Nephron (organoid): ENCODE data around the gene FAM170B.

Experiments used
- H3K27ac Mint-ChIP-seq, 3 experiments: 2 replicates each; pipeline ENCODE4 v1.8.0; 2020; ENCODE audit warnings: mixed read lengths in 3 of 3, mild to moderate bottlenecking in 2 of 3, moderate library complexity in 1 of 3
- H3K27me3 Mint-ChIP-seq: 2 replicates; pipeline ENCODE4 v1.8.0; 2021; ENCODE audit warnings: low read depth, mild to moderate bottlenecking, moderate library complexity, mixed read lengths
- H3K36me3 Mint-ChIP-seq: 2 replicates; pipeline ENCODE4 v1.8.0; 2020; ENCODE audit warnings: low read depth, mixed read lengths
- H3K4me1 Mint-ChIP-seq: 2 replicates; pipeline ENCODE4 v1.8.0; 2020; ENCODE audit warnings: mixed read lengths
- H3K4me3 Mint-ChIP-seq, 3 experiments: 2 replicates each; pipeline ENCODE4 v1.8.0; 2020; ENCODE audit warnings: mild to moderate bottlenecking in 3 of 3, mixed read lengths in 3 of 3, moderate library complexity in 2 of 3
- H3K9me3 Mint-ChIP-seq: 2 replicates; pipeline ENCODE4 v1.8.0; 2020; ENCODE audit warnings: mixed read lengths
- TF ChIP-seq, protein P1 (sequence below), 3 experiments: fragments of 200-600 bp; sonication (generic); IDR thresholded peaks; one replicate each; pipeline ENCODE4 v1.5.0; 2021; ENCODE audit warnings: antibody characterized with exemption in 3 of 3; ENCODE audit not compliant: unreplicated experiment in 3 of 3

Gene FAM170B

GRCh38 chr10:49110684-49111319 lies 23.0 kb downstream of the FAM170B start:
- H3K36me3 Mint-ChIP-seq: no peaks in the 10 kb centered on the region
- H3K9me3 Mint-ChIP-seq: no peaks in the 10 kb centered on the region
- H3K27me3 Mint-ChIP-seq: peaks cover 7% of the 10 kb centered on the region

DNA sequence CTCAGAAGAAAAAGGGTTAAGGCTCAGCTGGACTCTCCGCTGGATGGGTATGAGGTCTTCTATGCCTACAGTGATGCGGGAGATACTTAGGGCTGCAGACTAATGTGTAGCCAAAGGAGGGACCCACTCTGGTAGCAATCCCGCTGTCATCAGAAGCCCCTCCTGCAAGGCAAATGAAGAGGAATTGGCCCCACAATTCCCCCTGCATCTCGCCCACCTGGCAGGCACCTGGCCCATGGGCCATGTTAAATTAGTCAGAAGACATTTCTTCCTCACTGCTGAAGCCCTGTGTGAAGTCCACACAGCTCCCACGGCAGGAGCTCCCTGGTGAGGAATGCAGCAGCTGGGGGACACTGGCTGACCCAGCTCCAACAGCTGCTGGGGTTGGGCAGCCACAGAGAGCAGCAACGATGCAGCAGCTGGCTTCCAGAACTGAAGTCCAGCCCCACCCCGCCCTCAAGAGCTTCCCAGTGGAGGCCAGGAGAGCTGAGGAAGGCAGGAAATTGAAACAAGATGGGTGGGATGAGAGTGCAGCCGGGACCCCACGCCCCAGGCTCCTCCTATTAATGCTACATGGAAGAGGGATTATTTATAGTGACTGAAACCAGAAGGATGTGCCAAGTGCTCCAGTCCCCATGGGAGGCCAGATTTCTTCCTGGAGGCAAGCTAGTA lies 24.0 kb downstream of the FAM170B start:
- peak overlapping the region; percentile 77 to 89 (median 79) for H3K27ac Mint-ChIP-seq
- no peaks in the 10 kb centered on the region for H3K9me3 Mint-ChIP-seq

More at GRCh38 chr10:49110684-49111319, 23.0 kb downstream of the FAM170B start:
- Mint-ChIP-seq H3K27ac (peak overlapping the region in 2 of 3 experiments; percentile 77 to 89), H3K4me3 (peak overlapping the region in 2 of 3 experiments; percentile 10 to 99), H3K4me1 (peaks cover 82% of the 10 kb centered on the region)
- TF ChIP-seq, protein P1, sequence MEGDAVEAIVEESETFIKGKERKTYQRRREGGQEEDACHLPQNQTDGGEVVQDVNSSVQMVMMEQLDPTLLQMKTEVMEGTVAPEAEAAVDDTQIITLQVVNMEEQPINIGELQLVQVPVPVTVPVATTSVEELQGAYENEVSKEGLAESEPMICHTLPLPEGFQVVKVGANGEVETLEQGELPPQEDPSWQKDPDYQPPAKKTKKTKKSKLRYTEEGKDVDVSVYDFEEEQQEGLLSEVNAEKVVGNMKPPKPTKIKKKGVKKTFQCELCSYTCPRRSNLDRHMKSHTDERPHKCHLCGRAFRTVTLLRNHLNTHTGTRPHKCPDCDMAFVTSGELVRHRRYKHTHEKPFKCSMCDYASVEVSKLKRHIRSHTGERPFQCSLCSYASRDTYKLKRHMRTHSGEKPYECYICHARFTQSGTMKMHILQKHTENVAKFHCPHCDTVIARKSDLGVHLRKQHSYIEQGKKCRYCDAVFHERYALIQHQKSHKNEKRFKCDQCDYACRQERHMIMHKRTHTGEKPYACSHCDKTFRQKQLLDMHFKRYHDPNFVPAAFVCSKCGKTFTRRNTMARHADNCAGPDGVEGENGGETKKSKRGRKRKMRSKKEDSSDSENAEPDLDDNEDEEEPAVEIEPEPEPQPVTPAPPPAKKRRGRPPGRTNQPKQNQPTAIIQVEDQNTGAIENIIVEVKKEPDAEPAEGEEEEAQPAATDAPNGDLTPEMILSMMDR (IDR thresholded peaks at IDR 0.05; ENCODE audit: unreplicated experiment in 3 of 3): no peak

GRCh38 chr10:49108656-49109055 lies 25.2 kb downstream of the FAM170B start:
- H3K4me1 Mint-ChIP-seq: peaks cover 89% of the 10 kb centered on the region
- peak overlapping the region in 1 of 3 experiments; percentile 38 for H3K4me3 Mint-ChIP-seq
- peaks cover 4% of the 10 kb centered on the region for H3K27me3 Mint-ChIP-seq
- no peaks in the 10 kb centered on the region for H3K36me3 Mint-ChIP-seq
- no peak overlapping the region for H3K27ac Mint-ChIP-seq
- TF ChIP-seq, protein P1 (IDR thresholded peaks at IDR 0.05; ENCODE audit: unreplicated experiment in 3 of 3): no peak
- no peaks in the 10 kb centered on the region for H3K9me3 Mint-ChIP-seq

More for the DNA sequence above, 24.0 kb downstream of the FAM170B start:
- Mint-ChIP-seq H3K27me3 (peaks cover 6% of the 10 kb centered on the region), H3K4me1 (peaks cover 89% of the 10 kb centered on the region), H3K36me3 (no peaks in the 10 kb centered on the region), H3K4me3 (peak overlapping the region; percentile 6 to 64 (median 61))
- TF ChIP-seq, protein P1 (IDR thresholded peaks at IDR 0.05; ENCODE audit: unreplicated experiment in 3 of 3): no peak

DNA sequence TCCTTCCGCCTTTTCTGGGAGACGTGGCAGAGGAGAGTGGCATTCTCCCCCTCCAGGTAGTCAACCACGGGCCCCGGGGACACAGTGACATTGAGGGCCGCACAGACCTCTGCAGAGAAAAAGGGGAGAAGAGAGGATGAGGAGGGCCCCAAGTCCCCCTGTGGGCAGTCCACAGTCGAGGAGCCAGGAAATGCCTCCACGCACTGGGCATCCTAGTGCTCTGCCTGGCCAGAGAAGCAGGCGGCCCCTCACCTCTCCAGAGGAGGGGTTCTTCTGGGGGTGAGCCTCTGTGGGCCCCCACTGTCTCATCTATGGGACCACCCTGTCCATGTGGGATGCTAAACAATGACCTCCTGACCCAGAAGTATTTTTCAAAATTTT lies 25.9 kb downstream of the FAM170B start:
- TF ChIP-seq, protein P1 (IDR thresholded peaks at IDR 0.05; ENCODE audit: unreplicated experiment in 3 of 3): no peak
- peaks cover 4% of the 10 kb centered on the region for H3K27me3 Mint-ChIP-seq
- H3K27ac Mint-ChIP-seq: no peak overlapping the region
- H3K4me3 Mint-ChIP-seq: peak overlapping the region in 1 of 3 experiments; percentile 21
- H3K36me3 Mint-ChIP-seq: no peaks in the 10 kb centered on the region
- H3K9me3 Mint-ChIP-seq: no peaks in the 10 kb centered on the region
- peaks cover 90% of the 10 kb centered on the region for H3K4me1 Mint-ChIP-seq

DNA sequence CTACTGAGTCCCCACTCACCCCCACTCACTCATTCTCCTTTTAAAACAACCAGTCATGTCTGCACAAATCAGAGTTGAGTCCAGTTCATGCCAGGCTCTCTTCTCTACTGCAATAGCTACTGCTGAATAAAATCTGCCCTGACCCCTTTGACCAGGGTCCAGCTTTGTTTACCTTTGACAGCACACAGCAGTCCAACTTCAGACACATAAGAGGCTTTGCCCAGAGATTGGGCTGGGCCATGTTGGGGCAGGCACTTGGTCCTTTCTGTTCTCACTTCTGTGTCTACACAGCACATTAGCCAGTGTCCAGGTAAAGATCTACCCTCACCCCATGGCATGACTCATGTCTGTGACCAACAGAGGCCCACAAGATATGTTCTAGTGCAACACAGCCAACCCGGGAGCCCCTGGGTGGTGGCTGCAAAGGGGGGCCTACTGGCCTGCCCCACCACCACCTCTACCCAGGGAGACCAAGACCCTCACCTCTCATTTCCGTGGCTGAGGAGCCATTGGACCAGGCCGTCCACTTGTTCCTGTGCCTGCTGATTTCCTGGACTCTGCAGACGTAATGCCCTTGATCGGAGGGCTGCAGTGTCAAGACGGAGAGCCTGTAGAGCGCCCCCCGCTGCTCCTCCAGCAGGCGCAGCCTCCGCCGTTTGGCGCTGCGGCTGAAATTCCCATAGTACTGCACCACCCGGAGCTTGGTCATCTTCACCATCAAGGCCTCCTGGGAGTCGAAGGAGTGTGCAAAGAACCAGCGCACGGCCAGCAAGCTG lies 26.5 kb downstream of the FAM170B start:
- Mint-ChIP-seq H3K4me3 (no peak overlapping the region), H3K36me3 (no peaks in the 10 kb centered on the region), H3K9me3 (no peaks in the 10 kb centered on the region), H3K27ac (peak overlapping the region in 2 of 3 experiments; percentile 2 to 4), H3K27me3 (peaks cover 4% of the 10 kb centered on the region), H3K4me1 (peaks cover 85% of the 10 kb centered on the region)
- TF ChIP-seq, protein P1 (IDR thresholded peaks at IDR 0.05; ENCODE audit: unreplicated experiment in 3 of 3): no peak
